Breast epithelium (tissue), 4 donors: ENCODE data around the gene SNX27. TPM values are rescaled to one million over a fixed set of nuclear protein-coding genes. Genes with fewer than 3 reads are reported as not detected.
"Not testable (repeated sequence)": the region's sequence is repeated elsewhere in the genome, so short reads cannot be mapped to it uniquely, and the experiment has no call there.

Experiments used
- DNase-seq, 2 donors: peaks; one replicate each; pipeline ENCODE4 v3.0.0-alpha.2; 2019; ENCODE audit warnings: low spot score in 2 of 2
- H3K27ac ChIP-seq, 2 donors: fragments of 200-600 bp; sonication (generic) in 1 of 2; one replicate each; pipeline ENCODE4 v1.5.1; 2016 to 2019; ENCODE audit warnings: mild to moderate bottlenecking in 1 of 2
- H3K27me3 ChIP-seq, 2 donors: fragments of 200-600 bp; sonication (generic) in 1 of 2; one replicate each; pipeline versions ENCODE4 v1.5.1 to v1.6.0; 2017 to 2019; ENCODE audit warnings: control low read depth in 1 of 2, mild to moderate bottlenecking in 1 of 2
- H3K36me3 ChIP-seq: fragments of 200-600 bp; one replicate; pipeline ENCODE4 v1.5.1; 2019
- H3K4me1 ChIP-seq, 2 donors: fragments of 200-600 bp; sonication (generic); one replicate each; pipeline ENCODE4 v1.5.1; 2016 to 2019; ENCODE audit warnings: control low read depth in 1 of 2
- H3K4me3 ChIP-seq, 3 donors: fragments of 200-600 bp; sonication (generic); 1 replicate in 2 of 3; 2 replicates in 1 of 3; pipeline ENCODE4 v1.5.1; 2016 to 2019; ENCODE audit warnings: mild to moderate bottlenecking in 3 of 3, moderate library complexity in 2 of 3
- H3K9me3 ChIP-seq, 2 donors: fragments of 200-600 bp; sonication (generic) in 1 of 2; one replicate each; pipeline ENCODE4 v1.5.1; 2016 to 2019; ENCODE audit warnings: control low read depth in 1 of 2
- CTCF ChIP-seq, 3 donors: fragments of 450-650 bp; IDR thresholded peaks; one replicate each; pipeline ENCODE4 v1.5.1; 2016 to 2017; ENCODE audit warnings: antibody characterized with exemption in 3 of 3, mild to moderate bottlenecking in 3 of 3, moderate library complexity in 3 of 3
- POLR2A ChIP-seq: fragments of 450-650 bp; IDR thresholded peaks from one replicate; pipeline ENCODE4 v1.6.1; 2016; ENCODE audit warnings: antibody characterized with exemption, mild to moderate bottlenecking, moderate library complexity
- POLR2AphosphoS5 ChIP-seq, 3 donors: sonication (generic); formaldehyde crosslinking; IDR thresholded peaks; one replicate each; pipeline ENCODE4 v1.6.1; 2017; ENCODE audit warnings: antibody characterized with exemption in 3 of 3
- intact Hi-C: fragments of 100-400 bp; cut with DNase I; formaldehyde crosslinking; loops from one replicate; pipeline ENCODE4 v1.15.1; 2023; ENCODE audit warnings: low total_unique reads
- total RNA-seq, 3 donors: library from RNA; depleted of rRNA; stranded (reverse); fragments of >200 nt; gene quantifications; one replicate each; pipeline ENCODE4 v1.1.0, GENCODE V29; 2016

SNX27 gene
- total RNA-seq, 3 donors from 2014 or later = 41.3 to 46.8 (median 43.6) TPM

- TF ChIP-seq POLR2AphosphoS5 (IDR thresholded peaks at IDR 0.05) (no peak), CTCF (IDR thresholded peaks at IDR 0.05) (no peak), POLR2A (no peak)
- DNase-seq = no peak
- H3K36me3 ChIP-seq = no peaks in the 10 kb centered on the region
- no peak overlapping the region for H3K4me3 ChIP-seq
- H3K27ac ChIP-seq = no peak overlapping the region
- intact Hi-C loops = loop anchor here (2.0 kb wide), 1 partner anchor 46 kb away; no protein-coding TSS in a partner anchor
- H3K27me3 ChIP-seq = no peaks in the 10 kb centered on the region
- H3K9me3 ChIP-seq = no peaks in the 10 kb centered on the region
- no peaks in the 10 kb centered on the region for H3K4me1 ChIP-seq
Observed at GRCh38 chr1:151641229-151641628, 29.4 kb downstream of the SNX27 start.

GRCh38 chr1:151643085-151643484, 31.2 kb downstream of the SNX27 start:
- DNase-seq, intact Hi-C loops: not testable (repeated sequence)

DNA sequence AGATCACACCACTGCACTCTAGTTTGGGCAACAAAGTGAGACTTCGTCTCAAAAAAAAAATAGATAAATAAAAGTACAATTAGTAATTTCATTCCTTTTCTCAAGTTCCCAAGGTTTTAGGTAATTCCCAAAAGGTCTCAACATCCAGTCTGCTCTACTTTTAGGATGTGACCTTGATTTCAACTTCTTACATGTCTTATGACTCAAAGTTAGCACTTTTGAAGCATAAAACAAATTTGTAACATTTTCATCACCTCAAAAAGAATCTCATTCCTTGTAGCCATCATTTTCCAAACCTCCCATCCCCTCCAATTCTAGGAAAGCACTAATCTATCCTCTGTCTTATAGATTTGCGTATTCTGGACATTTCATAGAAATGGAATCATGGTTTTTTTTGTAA, 32.2 kb downstream of the SNX27 start:
- no peak for DNase-seq

More at GRCh38 chr1:151643085-151643484, 31.2 kb downstream of the SNX27 start:
- H3K4me3 ChIP-seq, H3K4me1 ChIP-seq, H3K27me3 ChIP-seq, H3K36me3 ChIP-seq, H3K9me3 ChIP-seq, H3K27ac ChIP-seq: not testable (repeated sequence)

GRCh38 chr1:151653397-151653796, 41.5 kb downstream of the SNX27 start:
- Histone ChIP-seq H3K27me3 (no peaks in the 10 kb centered on the region), H3K4me1 (no peaks in the 10 kb centered on the region), H3K4me3 (no peak overlapping the region), H3K27ac (no peak overlapping the region), H3K36me3 (no peaks in the 10 kb centered on the region), H3K9me3 (no peaks in the 10 kb centered on the region)
- no peak for TF ChIP-seq POLR2A
- TF ChIP-seq POLR2AphosphoS5 (IDR thresholded peaks at IDR 0.05) = no peak
- TF ChIP-seq CTCF (IDR thresholded peaks at IDR 0.05) = no peak
- no peak for DNase-seq
- intact Hi-C loops = no loop called here

More for the DNA sequence above, 32.2 kb downstream of the SNX27 start:
- Histone ChIP-seq H3K4me1 (no peaks in the 10 kb centered on the region), H3K27ac (no peak overlapping the region), H3K36me3 (no peaks in the 10 kb centered on the region), H3K27me3 (no peaks in the 10 kb centered on the region), H3K9me3 (no peaks in the 10 kb centered on the region), H3K4me3 (no peak overlapping the region)
- no peak for TF ChIP-seq CTCF (IDR thresholded peaks at IDR 0.05)
- TF ChIP-seq POLR2AphosphoS5 (IDR thresholded peaks at IDR 0.05) = no peak
- TF ChIP-seq POLR2A = no peak
- intact Hi-C loops = no loop called here

- Histone ChIP-seq H3K9me3 (no peaks in the 10 kb centered on the region), H3K4me3 (no peak overlapping the region), H3K4me1 (no peaks in the 10 kb centered on the region), H3K27ac (no peak overlapping the region), H3K27me3 (no peaks in the 10 kb centered on the region), H3K36me3 (no peaks in the 10 kb centered on the region)
- no peak for TF ChIP-seq POLR2AphosphoS5 (IDR thresholded peaks at IDR 0.05)
- no peak for TF ChIP-seq POLR2A
- DNase-seq = no peak
- intact Hi-C loops = no loop called here
Observed at GRCh38 chr1:151655371-151655770, 43.5 kb downstream of the SNX27 start.

GRCh38 chr1:151661751-151662150, 49.9 kb downstream of the SNX27 start:
- no peak for DNase-seq
- intact Hi-C loops = no loop called here
- Histone ChIP-seq H3K36me3 (no peaks in the 10 kb centered on the region), H3K9me3 (no peaks in the 10 kb centered on the region), H3K27ac (no peak overlapping the region), H3K27me3 (no peaks in the 10 kb centered on the region), H3K4me1 (no peaks in the 10 kb centered on the region), H3K4me3 (no peak overlapping the region)
- TF ChIP-seq POLR2A (no peak), POLR2AphosphoS5 (IDR thresholded peaks at IDR 0.05) (no peak), CTCF (IDR thresholded peaks at IDR 0.05) (no peak)
